Measurements from ENCODE around the gene CACNA2D4. TPM values are rescaled to one million over a fixed set of nuclear protein-coding genes. Genes with fewer than 3 reads are reported as not detected.
"Not testable (repeated sequence)": the region's sequence is repeated elsewhere in the genome, so short reads cannot be mapped to it uniquely, and the experiment has no call there.

The CACNA2D4 gene, protein sequence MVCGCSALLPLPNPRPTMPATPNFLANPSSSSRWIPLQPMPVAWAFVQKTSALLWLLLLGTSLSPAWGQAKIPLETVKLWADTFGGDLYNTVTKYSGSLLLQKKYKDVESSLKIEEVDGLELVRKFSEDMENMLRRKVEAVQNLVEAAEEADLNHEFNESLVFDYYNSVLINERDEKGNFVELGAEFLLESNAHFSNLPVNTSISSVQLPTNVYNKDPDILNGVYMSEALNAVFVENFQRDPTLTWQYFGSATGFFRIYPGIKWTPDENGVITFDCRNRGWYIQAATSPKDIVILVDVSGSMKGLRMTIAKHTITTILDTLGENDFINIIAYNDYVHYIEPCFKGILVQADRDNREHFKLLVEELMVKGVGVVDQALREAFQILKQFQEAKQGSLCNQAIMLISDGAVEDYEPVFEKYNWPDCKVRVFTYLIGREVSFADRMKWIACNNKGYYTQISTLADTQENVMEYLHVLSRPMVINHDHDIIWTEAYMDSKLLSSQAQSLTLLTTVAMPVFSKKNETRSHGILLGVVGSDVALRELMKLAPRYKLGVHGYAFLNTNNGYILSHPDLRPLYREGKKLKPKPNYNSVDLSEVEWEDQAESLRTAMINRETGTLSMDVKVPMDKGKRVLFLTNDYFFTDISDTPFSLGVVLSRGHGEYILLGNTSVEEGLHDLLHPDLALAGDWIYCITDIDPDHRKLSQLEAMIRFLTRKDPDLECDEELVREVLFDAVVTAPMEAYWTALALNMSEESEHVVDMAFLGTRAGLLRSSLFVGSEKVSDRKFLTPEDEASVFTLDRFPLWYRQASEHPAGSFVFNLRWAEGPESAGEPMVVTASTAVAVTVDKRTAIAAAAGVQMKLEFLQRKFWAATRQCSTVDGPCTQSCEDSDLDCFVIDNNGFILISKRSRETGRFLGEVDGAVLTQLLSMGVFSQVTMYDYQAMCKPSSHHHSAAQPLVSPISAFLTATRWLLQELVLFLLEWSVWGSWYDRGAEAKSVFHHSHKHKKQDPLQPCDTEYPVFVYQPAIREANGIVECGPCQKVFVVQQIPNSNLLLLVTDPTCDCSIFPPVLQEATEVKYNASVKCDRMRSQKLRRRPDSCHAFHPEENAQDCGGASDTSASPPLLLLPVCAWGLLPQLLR
- total RNA-seq = 0.76 TPM in 1 of 2 replicates, not detected in the other

DNA sequence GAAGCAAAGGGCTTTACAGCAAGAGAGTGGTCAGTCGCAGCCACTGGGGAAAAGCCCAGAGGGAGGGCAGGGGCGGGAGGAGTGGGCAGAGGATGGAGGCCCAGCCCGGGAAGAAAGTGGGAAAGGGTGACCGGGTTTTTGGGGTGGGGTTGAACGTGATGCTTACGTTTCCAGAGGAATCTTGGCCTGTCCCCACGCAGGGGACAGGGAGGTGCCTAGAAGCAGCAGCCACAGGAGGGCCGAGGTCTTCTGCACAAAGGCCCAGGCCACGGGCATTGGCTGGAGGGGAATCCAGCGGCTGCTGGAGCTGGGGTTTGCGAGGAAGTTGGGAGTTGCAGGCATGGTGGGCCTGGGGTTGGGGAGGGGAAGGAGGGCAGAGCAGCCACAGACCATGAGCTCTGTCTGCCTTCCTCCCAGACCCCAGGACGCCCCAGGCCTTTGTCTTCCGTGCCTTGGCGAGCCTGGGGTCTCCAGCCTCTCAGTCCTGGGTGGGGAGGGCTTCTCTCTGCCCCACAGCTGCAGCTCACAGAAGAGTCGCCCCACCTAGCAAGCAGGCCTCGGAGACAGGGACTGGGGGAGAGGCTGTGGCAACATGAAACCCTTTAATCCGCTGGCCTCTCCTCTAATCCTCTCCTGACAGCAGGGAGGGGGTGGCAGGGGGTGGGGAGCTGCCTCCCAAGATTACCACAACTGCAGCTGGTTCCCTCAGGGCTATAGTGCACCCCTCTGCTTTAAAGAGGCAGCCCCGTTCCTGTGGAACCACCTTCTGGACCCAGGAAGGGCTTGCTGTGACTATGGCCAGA, at the start of gene CACNA2D4:
Gene CACNA2D4 (minus strand): TSS at position 572 of the 803 bp plus-strand sequence. CDS start 179 bp downstream, at position 393.
- DNase-seq (ENCODE audit: extremely low read depth, low read depth, low spot score) = no peak

DNA sequence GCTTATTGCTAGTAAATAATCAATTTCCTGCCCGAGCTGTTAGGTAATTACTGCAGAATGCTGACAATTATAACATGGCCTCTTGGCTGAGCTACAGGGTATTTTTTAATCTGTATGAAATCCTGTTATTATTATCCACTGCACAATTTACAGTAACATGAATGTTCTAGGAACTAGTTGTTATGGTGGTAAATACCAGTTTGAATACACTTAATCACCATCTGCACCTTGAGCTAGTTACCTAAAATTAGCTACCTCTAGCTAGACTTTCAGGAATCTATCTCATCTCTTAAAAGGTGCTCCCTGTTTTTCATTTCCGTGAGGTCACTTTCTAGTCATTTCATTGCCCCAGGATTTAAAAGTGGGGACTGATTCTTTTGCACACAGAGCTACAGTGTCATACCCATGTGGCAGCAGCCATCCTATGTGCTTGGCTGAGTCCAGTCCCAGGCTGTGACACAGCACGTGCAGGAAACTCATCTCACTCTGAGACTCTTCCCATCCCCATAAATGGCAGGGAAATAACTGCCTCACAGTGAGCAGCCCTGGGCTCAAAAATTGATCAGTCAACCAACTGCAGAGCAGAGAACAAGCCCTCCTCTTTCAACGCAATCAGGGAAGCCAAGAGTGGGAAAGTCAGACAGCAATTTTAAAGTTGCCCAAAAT, 48.2 kb upstream of the CACNA2D4 start:
- no peak for DNase-seq (ENCODE audit: extremely low read depth, low read depth, low spot score)

DNA sequence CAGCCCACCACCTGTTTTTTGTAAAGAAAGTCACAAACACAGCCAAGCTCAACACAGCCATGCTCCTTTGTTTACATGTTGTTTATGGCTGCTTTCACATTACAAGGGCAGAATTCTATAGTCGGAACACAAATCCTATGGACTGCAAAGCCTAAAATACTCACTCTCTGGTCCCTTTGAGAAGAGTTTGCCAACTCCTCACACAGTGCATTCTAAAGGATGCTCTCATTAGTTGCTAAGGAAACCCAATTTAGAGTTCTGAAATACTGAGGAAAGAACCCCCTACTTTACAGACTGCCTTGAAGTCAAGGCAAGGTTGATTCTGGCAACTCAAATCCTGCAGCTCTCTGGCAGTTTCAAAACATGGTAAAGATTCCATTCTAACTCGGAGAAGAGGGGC, 47.5 kb upstream of the CACNA2D4 start:
- DNase-seq (ENCODE audit: extremely low read depth, low read depth, low spot score) = no peak

DNA sequence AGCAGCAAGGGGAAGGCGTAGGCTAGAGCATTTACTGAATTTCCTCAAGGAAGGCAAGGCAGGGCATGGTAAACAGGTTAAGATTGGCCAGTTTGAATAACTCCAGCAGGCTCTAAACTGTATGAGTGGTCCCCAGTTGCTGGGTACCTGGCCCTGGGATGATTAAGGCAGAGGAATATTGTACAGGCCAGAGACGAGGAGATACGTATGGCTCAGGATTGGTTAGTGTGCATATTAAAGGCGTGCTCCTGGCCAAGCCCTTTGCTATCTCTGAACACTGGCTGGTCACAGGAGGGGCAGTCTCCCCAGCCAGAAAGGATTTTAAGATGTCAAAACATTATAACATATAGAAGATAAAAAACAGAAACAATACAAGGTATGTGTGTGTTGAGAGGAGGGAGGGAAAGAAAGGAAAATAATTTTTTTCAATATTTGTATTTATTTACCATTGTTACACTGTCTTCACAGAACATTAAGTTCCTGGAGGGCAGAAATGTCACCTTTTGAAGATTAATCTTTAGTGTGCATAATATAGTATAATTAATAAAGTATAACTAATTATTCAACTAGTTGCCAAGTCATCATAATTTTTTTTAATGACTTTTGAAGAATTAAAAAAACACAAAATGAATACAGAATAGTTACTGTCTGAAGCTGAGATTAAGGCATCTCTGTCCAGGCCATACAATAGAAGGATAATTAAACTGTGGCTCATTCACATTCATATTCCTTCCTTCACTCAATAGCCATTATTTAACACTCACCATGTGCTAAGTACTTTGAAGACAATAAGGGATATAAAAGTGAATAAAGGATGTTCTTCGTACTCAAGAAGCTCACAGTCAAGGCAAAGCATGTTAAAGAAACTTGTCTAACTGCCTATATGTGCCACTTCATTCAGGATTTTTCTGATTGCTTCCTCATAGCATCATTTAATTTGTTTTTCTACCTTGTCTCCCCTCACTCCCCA, 43.9 kb upstream of the CACNA2D4 start:
- no peak for DNase-seq (ENCODE audit: extremely low read depth, low read depth, low spot score)

DNA sequence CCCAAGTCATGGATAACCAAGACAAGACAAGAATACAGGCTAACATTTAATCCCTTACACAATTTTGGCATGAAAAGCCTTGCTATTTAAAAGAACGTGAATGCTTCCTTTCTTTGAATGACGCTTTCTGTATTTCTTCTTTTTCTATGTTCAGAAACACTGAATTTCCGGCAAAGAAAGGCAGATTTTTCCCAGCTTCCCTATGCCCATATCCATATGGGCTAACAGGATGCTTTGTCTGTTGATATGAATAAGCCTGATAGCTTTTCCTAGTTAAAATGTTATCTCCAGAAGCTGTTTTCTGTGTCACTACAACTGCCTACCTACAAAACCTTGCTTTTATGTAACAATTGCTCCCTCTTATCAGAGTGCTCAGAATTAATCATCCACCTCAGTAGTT, 38.3 kb upstream of the CACNA2D4 start:
- DNase-seq (ENCODE audit: extremely low read depth, low read depth, low spot score) = no peak

DNA sequence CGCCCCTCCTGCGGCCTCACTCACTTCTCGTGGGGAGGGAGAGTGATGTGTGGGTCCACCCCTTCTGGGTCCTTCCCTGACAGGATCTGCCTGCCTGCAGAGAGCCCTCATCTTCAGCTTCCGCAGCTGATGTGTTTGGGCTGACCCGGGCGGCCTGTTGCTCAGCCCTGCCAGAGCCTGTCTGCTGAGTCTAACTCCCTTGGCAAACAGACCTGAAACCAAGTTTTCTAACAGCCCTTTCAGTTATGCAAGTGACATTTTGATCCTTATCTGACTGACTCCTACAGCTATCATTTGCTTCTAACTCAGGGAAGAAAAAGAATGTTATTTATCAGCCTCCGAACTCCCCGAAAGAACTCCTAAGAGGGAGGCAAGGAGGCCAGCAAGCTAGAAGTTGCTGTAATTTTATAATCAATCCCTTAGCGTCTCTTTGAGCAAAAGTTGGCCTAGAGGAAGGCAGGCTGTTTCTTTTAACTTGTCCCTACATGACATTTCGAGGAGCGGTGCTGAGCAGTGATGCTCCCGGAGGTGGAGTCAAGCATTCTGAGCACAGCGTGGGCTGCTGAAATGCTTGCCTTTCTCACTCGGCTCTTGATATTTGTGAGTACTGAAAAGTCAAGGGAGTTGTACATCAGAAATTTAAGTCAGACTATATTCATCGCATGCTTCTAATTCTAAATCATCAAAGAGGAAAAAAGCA, 31.5 kb upstream of the CACNA2D4 start:
- no peak for DNase-seq (ENCODE audit: extremely low read depth, low read depth, low spot score)

DNA sequence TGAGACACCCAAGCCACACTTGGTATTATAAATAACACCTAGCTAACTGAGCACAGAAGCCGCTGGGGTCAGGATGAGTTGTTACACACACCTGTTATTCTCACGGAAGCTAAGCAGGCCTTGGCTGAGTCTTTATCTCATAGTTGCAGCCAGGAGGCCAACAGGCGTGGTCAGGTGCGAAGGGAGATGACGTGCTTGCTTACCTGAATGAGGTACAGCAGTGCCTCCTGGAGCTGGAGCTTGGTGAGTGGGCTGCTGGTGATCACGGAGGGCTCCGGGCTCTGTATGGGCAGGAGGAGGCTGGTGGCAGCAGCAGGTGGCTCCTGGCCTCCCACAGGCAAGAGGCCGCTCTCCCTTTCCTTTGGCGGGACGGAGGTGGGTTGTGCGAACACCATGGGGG, 30.4 kb upstream of the CACNA2D4 start:
- DNase-seq (ENCODE audit: extremely low read depth, low read depth, low spot score) = no peak

DNA sequence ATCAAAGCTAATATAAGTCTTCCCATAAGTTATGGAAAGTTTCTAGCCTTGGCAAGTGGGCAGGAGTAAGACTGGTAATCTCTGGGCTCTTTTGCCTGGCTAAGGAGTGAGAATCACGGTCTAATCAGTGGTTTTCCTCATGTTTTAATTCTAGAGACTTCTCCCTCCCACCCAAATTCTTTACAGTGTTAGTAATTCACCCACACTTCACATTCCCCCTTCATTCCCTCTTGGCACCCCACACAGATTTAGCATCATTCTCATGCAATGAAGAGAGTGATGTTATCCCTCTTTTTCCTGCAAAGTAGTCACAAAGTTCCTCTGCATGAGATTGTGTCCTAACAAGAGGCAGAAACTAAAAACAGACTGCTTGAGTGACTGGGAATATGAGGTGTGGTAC, 28.6 kb upstream of the CACNA2D4 start:
- DNase-seq (ENCODE audit: extremely low read depth, low read depth, low spot score) = no peak

DNA sequence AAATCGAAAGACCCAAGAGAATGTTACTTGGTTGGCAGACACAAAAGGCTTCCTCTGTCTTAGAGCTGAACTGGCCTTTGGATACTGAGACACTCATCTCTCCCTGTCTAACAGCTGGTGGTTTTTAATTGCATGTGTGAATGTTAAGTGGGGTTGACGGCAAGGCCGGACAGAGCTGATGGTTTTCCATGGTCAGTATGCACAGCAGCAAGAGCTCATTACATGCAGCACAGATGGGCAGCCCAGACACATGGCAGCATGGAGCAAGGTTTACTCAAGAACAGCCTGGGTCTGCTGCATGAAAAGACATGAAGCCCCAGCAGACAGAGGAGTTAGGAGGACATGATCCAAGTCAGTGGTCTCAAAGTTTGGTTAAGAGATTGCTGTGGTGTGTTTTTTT, 27.8 kb upstream of the CACNA2D4 start:
- DNase-seq (ENCODE audit: extremely low read depth, low read depth, low spot score) = no peak

DNA sequence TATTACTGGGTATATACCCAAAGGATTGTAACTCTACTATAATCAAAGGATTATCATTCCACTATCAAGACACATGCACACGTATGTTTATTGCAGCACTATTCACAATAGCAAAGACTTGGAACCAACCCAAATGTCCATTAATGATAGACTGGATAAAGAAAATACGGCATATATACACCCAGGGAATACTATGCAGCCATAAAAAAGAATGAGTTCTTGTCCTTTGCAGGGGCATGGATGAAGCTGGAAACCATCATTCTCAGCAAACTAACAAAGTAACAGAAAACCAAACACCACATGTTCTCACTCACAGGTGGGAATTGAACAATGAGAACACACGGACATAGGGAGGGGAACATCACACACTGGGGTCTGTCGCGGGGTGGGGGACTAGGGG, 27.1 kb upstream of the CACNA2D4 start:
- DNase-seq (ENCODE audit: extremely low read depth, low read depth, low spot score) = not testable (repeated sequence)

DNA sequence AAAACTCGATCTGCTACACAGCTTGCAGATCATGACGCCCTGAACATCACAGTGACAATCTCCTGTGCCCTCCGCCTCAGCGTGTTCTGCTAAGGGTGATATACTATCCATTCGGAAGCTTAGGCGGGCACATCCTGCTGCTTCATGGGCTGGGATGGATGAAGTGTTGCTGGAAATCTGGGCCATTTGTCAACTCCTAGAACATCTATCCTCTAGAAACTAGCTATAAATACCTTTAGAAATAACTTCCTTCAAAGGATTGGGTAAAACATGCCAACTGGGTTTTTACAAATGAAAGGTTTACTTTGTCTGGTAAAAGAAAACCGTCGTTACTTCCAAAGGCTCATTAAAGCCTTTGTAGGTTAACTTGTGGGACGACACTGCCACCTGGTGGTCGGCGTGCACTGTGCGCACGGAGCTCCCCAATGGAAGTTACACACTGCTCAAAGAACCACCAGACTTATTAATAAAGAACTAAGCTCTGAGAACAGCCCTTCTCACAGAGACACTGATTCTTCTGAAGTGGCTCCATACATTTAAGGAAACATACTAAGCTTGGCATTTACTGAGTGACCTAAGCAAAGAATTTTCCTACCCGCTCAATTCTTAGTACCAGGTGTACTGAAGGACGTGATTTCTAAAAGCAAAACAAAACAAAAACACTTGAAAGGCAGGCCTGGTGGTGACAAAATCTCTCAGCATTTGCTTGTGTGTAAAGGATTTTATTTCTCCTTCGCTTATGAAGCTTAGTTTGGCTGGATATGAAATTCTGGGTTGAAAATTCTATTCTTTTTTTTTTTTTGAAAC, 21.6 kb upstream of the CACNA2D4 start:
- DNase-seq (ENCODE audit: extremely low read depth, low read depth, low spot score) = peak; percentile 57

DNA sequence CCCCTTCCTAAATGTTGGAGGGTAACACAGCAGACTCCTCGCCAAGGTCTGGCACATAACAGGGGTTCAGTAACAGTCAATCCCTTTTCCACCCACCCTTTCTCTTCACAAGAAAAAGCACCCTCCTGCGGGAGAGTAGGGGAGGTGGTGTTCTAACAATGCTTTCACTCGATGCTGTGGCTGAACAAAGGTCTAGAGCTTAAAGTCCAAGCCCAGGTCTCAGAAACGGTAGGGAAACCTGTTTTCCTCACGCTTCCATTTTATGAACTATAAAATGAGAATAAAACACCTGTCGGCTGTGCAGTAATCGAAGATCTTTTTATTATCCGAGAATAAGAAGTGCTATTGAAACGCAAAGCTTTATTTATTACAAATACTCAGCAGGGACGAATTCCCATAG, 20.9 kb upstream of the CACNA2D4 start:
- DNase-seq (ENCODE audit: extremely low read depth, low read depth, low spot score) = no peak

DNA sequence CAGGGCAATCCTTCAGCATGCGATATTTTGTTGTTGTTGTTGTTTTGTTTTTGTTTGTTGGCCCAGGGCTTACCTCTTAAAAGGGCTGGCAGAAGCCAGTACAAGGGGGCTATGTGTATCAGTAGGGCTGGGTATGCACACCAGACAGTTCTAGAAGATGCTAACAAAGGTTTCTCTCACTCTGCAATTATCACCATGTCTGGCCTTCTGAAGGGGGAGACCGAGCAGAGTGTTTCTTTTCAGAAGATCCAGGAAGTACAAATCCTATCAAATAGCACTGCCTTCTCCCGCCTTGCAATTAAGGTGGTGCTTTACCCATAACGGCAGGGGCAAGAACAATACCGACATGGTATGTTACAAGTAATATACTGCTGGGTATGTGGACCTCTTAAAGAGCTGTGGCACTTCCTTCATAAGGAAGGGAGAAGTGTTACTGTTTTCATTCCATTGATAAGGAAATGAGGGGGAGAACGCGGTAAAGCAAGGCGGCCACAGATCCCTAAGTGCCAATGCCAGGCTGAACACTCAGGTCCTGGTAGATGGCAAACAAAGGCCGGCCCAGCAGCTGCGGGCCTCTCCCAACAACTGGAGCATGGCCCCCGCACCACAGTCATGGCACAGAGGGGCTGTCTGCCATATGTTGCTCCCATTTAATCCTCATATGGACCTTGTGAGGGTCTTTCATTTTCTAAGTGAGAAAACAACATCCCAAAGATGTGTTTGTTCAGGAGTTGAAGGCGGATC, 19.2 kb upstream of the CACNA2D4 start:
- no peak for DNase-seq (ENCODE audit: extremely low read depth, low read depth, low spot score)

DNA sequence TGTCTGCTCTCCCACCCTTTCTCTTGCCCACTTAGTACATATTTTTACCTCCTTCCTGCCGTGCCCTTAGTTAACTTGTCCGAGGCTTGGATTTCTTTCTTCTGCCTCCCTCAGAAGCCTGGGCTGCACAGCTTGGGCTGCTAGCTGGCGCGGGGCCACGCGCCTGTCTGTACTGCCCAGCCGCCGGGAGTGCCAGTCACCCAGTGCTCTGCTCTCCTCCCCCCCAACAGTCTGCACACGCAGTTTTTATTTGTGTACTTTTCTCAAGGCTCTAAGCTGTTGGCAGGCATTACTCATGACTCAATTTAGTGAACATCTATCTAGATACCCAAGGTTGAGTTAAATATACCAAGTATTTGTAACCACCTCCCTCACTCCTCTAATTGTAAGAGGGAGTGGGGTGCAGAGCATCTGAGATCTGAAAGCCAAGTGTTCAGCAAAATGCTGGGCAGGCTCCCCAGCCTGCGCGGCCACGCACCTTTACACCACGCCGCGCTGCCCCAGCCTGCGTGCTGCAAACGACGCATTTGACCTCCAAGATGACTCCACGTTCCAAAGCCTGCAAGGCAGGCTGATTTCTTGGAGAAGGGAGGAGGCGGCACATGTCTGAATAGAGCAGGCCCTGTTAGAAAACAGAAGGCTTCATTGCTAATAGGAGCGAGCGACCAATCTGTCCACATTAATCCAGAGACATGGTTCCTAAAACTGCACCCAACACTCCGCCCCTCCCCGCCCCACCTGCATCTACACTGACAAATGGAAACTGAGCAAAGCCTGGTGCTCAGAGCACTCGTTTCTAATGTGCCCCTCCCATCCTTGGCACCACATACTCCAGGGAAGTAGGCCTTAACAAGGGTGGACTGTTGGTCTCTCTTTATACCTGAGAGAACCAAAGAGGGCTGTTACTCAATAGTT, 18.2 kb upstream of the CACNA2D4 start:
- no peak for DNase-seq (ENCODE audit: extremely low read depth, low read depth, low spot score)

DNA sequence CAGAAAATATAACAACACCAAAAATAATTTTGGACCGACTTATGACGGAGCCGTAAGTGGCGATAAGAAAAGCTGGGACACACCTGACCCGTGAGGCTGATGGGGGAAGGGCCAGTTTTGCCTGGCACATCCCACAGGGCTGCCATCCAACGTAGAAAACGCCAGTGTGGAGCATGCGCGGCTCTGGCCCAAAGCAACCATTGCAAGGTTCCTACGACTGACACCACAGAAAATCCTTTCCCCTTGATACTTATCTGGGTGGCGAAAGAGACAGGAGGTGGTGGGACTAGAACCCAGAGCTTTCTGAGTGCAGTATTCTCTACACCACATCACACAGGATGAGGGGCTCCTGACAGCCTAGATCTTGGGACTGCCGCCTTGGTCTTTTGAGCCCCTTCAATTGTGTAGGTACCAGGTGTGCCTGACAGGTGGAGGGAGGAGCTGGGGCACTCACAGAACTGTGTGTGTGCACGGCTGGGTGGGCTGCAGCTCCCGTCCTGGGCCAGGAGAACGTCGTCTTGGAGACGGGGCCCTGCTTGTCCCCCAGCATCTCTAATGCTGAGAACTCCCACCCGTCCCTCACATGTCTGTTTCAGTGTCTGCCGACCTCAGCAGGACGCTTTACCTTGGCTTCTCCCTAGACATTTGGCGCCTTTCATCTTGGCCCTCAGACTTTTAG, 17.4 kb upstream of the CACNA2D4 start:
- no peak for DNase-seq (ENCODE audit: extremely low read depth, low read depth, low spot score)
